HG03175 (cell line): ENCODE data around the gene CA11.

Source experiments
- ATAC-seq: cut with Tn5 transposase; IDR thresholded peaks from one replicate; pipeline ENCODE4 v1.9.1; 2021; ENCODE audit warnings: mild to moderate bottlenecking, moderate library complexity; ENCODE audit not compliant: unreplicated experiment

CA11 gene

DNA sequence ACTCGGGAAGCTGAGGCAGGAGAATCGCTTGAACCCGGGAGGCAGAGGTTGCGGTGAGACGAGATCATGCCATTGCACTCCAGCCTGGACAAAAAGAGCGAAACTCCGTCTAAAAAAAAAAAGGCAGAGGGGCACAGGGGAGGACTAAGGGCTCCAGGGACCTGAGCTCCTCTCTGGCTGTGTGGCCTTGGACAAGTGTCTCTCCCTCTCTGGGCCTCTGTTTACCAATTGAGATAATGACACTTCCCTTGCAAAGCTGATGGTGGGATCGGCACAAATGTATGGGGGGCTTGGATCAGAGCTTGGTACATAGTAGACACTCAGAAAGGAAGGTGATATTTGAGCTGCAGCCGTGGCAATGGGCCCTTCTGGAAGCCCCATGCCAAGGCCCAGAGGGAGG is 50.8 kb downstream of the CA11 start:
- no peak for ATAC-seq

GRCh38 chr19:48591021-48591420 is 55.0 kb downstream of the CA11 start:
- ATAC-seq = no peak

DNA sequence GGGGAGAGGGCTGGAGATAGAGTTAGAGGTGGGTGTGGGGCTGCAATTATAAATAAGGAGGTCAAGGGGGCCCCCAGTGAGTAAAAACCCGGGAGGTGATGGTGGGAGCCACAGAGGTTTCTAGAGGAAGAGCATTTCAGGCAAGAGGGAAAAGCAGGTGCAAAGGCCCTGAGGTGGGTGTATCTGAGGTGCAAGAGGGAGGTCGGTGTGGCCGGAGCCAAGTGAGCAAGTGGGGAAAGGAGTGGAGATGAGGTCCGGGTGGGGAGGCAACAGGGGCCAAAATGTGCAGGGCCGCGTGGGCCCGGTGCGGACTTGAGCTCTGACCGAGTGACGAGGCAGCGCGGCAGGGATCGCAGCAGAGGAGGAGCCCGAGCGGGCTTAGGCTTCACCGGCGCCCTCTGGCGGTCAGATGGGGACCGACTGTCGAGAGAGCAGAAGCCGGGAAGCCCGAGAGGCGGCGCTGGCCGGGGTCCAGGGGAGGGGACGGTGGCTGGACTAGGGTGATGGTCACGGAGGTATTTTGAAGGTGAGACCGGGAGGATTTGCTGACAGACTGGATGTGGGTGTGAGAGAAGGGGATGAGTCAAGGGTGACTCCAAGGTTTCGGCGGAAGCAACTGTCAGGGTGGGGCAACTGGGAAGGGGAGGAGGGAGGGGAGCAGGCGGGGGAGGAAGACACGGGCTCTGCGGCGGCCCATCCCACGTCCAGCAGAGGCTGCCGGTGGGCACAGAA is 57.2 kb downstream of the CA11 start:
- ATAC-seq = peak; percentile 42
